Upper lobe of left lung (tissue), 4 donors: Measurements from ENCODE around the gene NHERF1.
A peak's percentile ranks its signal among the peaks of the same experiment; 100 is the strongest.

Experiments
- EP300 ChIP-seq, 4 donors: sonication (generic); formaldehyde crosslinking; IDR thresholded peaks; one replicate each; pipeline ENCODE4 v1.5.1; 2017; ENCODE audit warnings: antibody characterized with exemption in 4 of 4, control low read depth in 2 of 4
- POLR2A ChIP-seq, 4 donors: fragments of 450-650 bp; IDR thresholded peaks; one replicate each; pipeline ENCODE4 v1.5.1; 2016 to 2017; ENCODE audit warnings: antibody characterized with exemption in 4 of 4, mild to moderate bottlenecking in 2 of 4
- POLR2AphosphoS5 ChIP-seq, 2 donors: sonication (generic); formaldehyde crosslinking; IDR thresholded peaks; one replicate each; pipeline ENCODE4 v1.5.1; 2017; ENCODE audit warnings: antibody characterized with exemption in 2 of 2
- TF ChIP-seq, protein P1 (sequence below), 6 experiments: fragments of 450-650 bp in 4 of 6; fragments of 200-600 bp in 2 of 6; sonication (generic) in 2 of 6; IDR thresholded peaks; one replicate each; pipeline ENCODE4 v1.5.1; 2016 to 2019; ENCODE audit warnings: antibody characterized with exemption in 6 of 6

DNA sequence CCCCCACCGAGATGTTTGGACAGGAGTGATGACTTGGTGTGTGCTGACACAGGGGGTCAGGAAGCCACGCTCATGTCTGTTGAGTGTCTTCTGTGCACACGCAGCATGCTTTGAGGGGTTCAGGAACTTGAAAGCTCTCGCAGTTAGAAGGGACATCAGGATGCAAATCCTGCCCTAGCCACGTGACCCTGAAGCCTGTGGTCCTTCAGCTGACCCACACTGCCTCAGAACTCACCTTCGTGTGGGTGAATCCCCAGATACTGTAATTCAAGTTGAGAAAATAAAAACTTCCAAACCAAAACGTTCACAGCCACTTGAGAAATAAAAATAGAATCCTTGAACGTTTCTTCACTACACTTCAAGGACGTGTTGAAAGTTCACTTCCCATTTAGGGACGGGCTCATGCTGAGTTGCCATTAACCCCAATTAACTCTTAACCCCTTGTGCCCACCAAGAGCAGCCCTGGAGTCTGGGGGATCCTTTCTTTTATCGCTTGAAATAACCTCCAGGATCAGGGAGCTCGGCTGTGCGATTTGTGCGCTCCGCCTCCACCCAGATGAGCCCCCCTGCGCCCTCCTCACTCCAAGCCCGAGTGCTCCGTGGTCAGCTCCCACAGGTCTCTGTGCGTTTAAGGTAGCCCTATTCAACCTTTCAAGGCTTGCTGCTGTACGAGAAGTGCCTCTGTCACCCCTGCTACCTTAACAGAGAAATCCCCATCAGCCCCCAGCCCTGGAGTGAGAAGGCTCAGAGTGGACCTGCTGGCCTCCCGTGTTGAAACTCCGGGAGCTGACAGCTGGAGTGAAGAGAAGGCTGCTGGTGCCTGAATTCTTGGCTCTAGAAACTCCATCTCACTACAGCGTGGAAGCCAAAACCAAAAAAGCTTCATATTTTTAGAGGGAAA is 63.9 kb downstream of the NHERF1 start:
- TF ChIP-seq POLR2AphosphoS5 (IDR thresholded peaks at IDR 0.05) (no peak), POLR2A (IDR thresholded peaks at IDR 0.05) (no peak), EP300 (IDR thresholded peaks at IDR 0.05) (peak in 1 of 4 donors; percentile 4)
- TF ChIP-seq, protein P1, sequence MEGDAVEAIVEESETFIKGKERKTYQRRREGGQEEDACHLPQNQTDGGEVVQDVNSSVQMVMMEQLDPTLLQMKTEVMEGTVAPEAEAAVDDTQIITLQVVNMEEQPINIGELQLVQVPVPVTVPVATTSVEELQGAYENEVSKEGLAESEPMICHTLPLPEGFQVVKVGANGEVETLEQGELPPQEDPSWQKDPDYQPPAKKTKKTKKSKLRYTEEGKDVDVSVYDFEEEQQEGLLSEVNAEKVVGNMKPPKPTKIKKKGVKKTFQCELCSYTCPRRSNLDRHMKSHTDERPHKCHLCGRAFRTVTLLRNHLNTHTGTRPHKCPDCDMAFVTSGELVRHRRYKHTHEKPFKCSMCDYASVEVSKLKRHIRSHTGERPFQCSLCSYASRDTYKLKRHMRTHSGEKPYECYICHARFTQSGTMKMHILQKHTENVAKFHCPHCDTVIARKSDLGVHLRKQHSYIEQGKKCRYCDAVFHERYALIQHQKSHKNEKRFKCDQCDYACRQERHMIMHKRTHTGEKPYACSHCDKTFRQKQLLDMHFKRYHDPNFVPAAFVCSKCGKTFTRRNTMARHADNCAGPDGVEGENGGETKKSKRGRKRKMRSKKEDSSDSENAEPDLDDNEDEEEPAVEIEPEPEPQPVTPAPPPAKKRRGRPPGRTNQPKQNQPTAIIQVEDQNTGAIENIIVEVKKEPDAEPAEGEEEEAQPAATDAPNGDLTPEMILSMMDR (IDR thresholded peaks at IDR 0.05), result no peak
